GM19023 (cell line): Measurements from ENCODE around the gene U2AF2.

Experiments
- ATAC-seq: cut with Tn5 transposase; IDR thresholded peaks from one replicate; pipeline ENCODE4 v1.9.1; 2021; ENCODE audit warnings: mild to moderate bottlenecking, moderate library complexity; ENCODE audit not compliant: unreplicated experiment

U2AF2 gene

DNA sequence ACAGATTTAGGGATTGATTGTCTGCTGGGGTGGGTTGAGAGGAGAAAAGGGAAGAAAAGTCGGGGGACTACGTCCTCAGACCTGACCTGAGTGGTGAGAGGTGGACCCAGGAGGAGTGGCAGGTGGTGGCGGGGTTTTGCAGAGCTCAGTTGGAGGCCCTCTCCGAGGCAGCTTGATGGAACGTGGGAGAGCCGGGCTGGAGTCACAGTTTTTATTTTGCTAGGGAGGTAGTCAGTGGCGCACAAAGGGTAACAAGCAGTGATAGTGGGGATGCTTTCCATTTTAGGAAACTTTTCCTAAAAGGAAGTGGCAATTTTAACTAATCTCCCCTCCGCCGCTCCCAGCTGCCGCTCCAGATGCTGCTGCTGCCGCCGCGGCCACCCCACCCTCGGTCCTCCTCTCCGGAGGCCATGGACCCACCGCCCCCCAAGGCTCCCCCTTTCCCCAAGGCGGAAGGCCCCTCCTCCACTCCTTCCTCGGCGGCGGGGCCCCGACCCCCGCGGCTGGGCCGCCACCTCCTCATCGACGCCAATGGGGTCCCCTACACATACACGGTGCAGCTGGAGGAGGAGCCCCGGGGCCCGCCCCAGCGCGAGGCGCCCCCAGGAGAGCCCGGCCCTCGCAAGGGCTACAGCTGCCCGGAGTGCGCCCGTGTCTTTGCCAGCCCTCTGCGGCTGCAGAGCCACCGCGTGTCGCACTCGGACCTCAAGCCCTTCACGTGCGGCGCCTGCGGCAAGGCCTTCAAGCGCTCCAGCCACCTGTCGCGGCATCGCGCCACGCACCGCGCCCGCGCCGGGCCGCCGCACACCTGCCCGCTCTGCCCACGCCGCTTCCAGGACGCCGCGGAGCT lies 12.5 kb upstream of the U2AF2 start:
- ATAC-seq, result no peak

DNA sequence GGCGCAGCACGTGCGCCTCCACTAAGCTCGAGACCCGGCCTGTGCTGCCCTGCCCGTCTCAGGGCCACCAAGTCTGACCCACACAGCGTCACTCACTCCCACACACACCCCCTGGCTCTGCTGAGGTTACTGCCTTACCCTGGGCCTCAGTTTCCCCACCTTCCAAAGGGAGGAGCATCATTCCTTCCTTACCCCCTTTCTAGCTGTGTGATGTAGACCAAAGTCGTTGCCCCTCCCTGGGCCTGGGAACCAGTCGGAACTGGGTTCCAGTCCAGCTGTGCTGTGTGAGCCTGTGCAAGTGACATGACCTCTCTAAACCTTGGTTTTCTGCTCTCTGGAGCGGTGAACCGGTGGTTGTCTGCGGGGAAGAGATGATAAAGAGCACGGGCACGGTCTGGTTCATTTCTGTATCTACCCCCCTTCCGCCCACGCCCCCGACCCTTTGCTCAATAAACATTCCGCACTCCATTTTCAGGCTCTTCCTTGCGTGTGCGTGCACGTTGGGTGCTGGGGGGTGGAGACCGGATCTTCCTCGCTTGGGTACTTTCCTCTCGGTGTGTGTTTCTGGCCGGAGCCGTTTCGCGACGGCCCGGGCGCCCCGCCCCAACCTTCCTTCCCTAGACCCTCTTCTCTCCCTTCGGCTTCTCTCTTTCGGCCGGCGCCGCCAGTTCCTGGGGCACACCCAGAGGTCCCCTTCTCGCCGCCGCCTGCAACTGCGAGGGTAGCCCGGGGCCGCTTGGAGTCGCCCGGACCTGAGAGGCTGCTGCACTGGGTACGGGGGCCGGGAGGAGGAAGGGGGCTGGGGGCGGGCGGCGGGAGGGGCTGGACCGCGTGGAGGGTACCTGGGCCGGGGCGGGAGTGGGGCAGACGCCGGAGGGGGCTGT lies 11.6 kb upstream of the U2AF2 start, which contains the start of gene ZNF581:
ZNF581 (plus strand) TSS at position 647 of the 884 bp plus-strand sequence. CDS start 923 bp downstream, outside the sequence.
- ATAC-seq, result peak; percentile 32

DNA sequence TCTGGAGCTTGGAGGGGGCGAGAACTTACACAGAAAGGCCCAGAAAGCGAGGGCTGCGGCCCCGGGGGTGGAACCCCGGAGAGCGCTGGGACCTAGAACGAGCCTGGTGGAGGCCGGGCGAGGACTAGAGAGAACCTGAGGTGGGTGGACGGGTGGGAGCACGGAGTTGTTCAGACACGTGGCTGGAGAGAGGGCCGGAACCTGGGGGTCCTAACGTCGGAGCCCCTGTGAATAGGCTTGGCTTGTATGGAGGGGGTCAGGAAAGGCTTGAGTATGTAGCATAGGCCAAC lies 11.0 kb upstream of the U2AF2 start:
- no peak for ATAC-seq

DNA sequence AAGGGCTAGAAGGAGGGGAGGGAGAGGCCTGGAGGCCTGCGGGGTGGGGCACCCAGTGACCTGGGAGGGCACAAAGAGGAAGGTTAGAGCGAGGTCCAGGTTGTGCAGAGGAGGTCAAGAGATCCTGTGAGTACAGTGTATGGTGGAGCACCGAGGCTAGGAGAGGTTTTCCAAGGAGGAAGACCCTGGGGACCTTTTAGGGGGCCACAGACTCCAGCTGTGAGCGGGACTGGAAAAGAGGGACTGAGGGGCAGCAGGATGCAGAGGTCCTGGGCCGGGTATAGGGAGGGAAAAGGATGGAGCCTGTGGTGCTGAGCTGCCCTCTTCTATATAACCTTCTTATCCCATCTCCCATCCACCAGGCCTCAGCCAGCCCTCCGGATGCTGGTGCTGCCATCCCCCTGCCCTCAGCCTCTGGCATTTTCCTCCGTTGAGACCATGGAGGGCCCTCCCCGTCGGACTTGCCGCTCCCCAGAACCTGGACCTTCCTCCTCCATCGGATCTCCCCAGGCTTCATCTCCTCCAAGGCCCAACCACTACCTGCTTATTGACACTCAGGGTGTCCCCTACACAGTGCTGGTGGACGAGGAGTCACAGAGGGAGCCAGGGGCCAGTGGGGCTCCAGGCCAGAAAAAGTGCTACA lies 10.5 kb upstream of the U2AF2 start:
- no peak for ATAC-seq

DNA sequence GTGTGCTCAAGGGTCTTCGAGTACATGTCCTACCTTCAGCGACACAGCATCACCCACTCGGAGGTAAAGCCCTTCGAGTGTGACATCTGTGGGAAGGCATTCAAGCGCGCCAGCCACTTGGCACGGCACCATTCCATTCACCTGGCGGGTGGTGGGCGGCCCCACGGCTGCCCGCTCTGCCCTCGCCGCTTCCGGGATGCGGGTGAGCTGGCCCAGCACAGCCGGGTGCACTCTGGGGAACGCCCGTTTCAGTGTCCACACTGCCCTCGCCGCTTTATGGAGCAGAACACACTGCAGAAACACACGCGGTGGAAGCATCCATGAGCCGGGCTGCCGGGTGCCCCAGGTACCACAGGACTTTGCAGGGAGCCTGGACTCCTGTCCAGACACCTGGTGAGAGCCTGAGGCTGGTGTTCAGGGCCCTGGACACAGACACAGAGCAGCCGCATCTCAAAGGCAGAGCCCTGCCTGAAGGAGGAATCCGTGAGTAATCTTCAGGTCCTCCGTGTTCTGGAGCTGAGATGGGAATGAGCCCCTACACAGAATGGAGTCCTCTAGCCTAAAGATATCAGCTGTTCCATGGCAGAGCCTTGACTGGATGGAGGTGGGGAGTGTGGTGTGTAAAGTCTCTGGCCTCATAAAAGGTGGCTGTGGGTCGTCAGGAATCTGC lies 9.9 kb upstream of the U2AF2 start:
- no peak for ATAC-seq

DNA sequence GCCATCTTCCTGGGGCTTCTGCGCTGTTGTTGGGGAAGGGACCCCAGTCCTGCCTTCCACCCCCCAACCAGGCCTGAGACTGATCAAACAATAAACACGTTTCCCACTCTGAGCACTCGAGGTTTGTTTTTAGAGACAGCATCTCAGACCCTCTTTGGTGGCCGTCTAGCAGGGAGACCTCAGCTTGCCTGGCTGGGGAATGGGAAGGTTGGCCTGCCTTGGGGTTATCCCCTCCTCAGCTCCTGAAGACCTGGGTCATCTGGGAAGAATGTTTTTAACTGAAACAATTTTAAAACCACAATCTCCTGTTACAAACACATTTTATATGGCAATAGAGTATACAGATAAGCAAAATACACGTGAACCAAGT lies 9.3 kb upstream of the U2AF2 start:
- ATAC-seq, result no peak

DNA sequence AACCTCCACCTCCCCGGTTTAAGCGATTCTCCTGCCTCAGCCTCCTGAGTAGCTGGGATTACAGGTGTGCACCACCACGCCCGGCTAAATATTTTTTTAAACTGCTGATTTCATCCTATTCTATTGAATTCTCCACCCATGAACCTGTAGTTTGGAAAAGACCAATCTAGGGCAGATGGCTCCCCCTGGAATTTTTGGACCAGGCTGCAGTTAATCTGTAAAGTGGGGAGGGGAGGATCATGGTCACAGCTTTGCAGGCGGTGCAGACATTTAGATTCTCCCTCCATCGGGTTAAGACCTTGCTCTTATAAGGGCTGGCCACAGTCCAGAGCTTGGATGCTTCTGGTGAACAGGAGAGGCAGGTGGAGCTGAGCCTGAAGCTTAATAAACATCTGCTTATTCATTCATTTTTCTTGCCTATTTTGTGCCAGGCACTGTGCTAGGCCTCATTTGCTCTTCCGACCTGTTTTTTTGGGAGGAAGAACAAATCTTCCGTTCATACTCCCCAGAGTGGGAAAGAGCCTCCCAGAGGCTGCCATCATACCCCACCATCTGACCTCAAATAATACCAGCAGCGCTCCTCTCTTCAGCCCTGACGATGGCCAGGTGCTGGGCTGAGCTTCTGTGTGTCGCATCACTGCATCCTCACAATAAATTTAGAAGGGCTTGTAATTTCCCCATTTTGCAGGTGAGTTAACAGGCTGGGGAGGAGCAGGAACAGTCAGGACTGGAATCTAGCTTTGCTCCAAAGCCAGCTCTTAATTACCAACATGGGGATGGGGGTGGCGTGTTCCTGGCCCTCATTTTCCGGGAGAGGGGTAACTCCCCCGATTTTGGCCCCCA lies 7.7 kb upstream of the U2AF2 start:
- no peak for ATAC-seq

DNA sequence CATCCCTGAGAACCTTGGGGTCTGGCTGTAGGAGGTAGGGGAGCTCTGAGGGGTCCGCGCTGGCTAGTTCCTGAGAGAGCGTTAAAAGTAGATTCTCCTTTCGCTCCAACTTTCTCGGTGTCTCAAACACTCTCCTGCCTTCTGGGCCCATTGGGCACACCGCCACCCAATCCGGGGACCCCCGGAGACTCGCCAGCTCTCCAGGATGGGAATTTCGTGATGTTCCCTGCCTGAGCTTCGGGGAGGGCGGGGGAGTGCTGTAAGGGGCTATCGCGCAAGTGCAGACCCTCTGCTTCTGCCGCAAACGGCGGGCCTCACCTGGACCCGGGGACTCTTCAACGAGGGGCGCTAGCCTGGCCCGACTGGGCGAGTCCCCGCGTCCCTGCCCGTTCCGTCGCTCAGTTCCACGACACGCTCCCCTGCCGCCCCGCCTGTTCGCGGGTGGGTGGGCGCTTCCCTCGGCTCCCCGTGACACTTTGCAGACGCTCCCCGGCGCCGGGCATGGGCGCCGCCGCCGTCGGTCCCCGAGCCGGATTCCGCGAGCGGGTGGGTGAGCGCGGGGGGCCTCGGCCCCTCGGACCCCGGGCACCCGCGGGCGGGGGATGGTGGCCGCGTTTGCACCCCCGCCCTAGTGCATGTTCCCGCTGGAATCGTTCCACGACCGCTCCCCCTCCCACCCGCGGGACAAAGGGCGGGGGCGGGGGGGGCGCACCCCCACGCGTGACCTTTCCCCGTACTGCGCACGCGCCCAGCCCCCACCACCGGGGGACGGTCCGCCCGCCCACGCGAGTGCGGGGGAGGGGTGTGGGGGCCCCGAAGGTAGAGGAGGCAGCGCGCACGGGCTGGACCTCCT lies 6.9 kb upstream of the U2AF2 start, which contains the start of gene CCDC106:
CCDC106 (plus strand) TSS at position 481 of the 853 bp plus-strand sequence. CDS start 835 bp downstream, outside the sequence.
- no peak for ATAC-seq

DNA sequence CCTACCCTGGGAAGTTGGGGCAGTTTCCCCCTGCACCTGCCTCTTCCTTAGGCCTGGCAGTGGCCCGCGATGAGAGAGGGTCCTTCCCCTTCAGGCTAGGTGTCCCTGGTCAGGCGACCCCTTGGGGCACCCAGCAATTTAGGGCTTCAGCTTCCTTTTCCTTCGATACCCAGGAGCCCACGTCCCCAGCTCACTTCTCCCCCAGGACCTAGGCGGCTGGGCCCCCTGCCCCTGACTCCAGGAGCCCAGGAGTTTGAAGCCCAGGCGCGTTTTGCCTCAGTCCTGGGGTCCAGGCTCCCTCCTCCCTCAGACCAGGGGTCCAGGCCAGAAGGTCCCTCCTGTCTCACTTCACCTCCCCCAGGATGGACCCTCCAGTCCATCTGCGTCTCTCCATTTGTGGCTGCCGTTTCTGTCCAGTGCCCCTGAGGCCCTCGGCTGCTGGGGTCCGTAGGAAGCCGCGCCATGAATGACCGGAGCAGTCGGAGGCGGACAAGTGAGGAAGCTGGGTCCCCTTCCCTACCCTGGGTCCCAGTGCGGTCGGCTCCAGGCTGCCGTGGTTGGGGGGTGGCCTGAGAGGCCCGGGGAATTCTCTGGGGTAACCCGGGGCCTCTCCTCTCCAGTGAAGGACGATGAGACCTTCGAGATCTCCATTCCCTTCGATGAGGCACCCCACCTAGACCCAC lies 6.1 kb upstream of the U2AF2 start:
- ATAC-seq, result no peak

DNA sequence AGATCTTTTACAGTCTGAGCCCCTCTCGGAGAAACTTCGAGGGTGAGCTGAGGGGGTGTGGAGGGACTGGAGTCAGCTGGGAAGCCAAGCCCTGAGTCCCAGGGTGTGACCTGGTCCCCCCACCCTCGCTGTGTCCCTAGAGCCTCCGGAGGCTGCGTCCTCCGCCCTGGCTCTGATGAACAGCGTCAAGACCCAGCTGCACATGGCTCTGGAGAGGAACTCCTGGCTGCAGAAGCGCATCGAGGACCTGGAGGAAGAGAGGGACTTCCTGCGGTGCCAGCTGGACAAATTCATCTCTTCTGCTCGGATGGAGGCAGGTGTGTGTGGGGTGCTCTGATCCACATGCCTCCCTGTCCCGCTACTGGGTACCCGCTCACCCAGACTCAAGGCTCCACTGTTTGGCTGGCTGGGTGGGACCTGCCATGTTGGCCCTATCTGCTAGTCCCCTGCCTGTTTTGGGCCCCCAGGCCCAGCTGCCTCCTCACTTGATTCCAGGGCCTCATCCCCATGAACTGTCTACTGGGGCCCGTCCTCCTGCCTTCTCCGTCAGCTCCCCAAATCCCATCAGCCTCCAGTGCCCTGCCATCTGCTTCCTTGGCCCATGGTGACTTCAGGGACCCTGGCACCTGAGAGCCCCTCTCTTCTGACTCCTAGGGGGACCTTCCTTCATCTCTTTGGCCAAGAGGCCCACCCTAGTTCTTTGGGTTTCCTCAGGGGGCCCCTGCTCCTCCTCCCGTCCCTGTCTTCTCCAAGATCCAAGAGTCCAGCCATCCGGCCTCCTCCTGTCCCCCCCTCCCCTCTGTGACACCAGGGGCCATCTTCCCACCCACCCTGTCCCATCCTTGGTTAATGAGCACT lies 5.3 kb upstream of the U2AF2 start:
- no peak for ATAC-seq

DNA sequence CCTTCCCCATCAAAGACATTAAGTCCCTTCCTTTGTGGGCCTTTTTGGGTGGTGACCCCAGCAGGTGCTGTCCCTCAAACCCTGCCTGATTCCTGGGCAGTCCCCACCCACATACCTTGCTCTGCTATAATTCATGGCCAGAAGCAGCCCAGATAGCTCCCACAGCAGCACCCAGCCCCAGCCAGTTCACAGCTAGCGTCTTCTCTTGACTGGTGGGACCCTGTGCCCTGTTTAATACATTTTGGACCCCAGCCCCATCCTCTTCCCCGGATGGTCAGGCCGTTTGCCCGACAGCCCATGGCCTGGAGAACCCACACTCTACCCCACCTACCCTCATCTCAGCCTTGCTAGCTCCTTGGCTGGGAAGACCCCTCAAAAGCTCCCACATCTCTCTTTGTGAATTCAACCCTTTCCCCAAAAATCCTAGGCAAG lies 4.7 kb upstream of the U2AF2 start:
- no peak for ATAC-seq

DNA sequence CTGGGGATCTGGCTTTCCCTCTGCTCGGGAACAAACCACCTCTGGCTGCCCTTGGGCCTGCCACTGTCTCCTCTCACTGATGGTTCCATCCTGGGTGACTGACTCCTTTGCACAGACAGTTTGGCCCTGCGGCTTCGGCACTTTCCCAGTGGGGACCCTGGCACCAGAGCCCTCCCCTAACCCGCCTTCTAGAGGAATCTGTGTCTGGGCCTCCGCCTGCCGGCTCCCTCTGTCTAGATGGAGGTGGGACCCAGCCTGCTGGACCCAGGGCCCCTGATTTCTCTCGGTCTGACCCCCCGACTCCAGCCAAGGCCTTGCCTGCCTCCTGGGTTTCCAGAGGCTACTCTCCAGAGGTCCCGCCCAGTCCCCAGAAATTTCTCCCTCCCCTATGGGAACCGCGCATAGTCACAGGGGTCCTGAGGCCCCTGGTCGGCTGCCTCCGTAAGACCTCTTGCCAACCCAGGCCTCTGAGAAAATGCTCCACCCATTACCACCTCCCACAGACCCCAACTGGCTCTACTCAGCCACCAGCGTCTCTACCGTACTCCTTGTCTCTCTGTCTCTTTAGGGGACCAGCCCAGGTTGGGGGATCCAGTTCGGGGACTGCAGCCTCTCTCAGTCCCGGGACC lies 4.1 kb upstream of the U2AF2 start:
- ATAC-seq, result no peak

DNA sequence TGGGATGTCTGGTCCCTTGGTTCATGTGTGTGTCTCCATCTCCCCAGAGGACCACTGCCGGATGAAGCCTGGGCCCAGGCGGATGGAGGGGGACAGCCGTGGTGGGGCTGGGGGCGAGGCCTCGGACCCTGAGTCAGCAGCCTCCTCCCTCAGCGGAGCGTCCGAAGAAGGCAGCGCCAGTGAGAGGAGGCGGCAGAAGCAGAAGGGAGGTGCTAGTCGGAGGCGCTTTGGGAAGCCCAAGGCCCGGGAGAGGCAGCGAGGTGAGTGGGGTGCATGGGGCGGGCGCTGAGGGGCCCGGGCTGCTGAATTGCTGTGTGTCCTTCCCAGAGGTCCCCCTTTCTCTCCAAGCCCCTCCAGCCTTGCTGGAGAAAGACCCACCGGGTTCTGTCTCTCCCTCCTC lies 3.6 kb upstream of the U2AF2 start:
- ATAC-seq, result no peak

DNA sequence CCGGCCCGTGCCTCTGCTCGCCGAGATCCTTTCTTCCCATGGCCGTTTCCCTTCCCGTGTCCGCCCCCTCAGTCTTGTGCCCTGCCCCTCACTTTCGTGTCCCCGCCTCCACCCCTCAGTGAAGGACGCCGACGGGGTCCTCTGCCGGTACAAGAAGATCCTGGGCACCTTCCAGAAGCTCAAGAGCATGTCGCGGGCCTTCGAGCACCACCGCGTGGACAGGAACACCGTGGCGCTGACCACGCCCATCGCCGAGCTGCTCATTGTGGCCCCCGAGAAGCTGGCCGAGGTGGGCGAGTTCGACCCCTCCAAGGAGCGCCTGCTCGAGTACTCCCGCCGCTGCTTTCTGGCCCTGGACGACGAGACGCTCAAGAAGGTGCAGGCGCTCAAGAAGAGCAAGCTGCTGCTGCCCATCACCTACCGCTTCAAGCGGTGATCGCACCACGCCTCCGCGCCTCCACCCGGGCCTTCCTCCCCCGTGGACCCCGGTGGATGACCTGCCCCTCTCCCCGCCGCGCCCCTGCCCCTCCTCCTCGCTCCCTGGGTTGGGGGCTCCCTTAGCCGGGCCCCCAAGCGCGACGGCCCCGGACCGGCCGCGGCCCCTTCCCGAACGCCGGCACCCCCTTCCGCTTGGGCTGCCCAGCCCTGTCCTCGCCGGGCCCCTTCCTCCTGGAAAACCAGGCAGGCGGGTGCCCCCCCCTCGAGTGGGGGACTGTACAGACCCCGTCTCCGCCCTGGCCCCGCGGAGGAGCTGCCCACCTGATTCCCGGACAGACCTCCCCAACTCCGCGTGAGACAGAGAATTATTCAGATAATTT lies 2.3 kb upstream of the U2AF2 start:
- ATAC-seq, result no peak

DNA sequence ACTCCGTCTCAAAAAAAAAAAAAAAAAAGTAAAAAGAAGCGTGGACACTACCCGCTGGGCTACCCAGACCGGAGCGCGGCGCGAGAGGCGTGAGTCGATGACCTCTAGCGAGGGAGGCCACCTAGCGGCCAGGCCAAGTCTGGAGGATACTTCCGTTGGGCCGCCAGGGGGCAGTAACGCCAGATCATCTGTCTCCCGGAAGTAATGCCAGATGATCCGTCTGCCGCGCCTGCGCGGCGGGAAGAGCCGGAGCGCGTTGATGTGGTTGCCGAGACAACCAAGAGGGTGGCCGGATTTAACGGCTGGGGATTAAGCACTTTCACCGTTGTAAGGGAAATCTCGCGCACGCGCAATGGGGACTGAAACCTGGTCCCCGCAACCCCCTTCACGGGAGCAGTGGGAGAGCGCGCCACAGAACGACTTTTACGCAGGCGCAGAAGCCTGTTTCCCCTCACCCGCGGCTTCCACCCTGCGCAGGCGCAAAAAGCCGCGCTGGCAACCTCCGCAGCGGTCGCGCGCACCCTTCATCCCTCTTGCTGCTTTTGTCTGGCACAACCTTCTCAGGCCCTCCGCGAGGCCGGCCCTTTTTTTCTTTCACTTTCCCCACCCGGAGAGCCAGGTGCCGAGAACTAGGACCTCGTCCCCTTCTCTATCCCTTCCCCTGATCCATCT lies 1.0 kb upstream of the U2AF2 start:
- peak; percentile 45 for ATAC-seq
